Measurements from ENCODE around the gene SMARCA5. TPM values are rescaled to one million over a fixed set of nuclear protein-coding genes. Genes with fewer than 3 reads are reported as not detected.

SMARCA5 gene
- total RNA-seq, 4 donors from 2014 or later, result 12.3 to 44.1 (median 29.8) TPM

- TF ChIP-seq POLR2AphosphoS5 (IDR thresholded peaks at IDR 0.05) (no peak), EP300 (IDR thresholded peaks at IDR 0.05; ENCODE audit: low read depth) (no peak), POLR2A (IDR thresholded peaks at IDR 0.05) (no peak), CTCF (IDR thresholded peaks at IDR 0.05) (no peak)
- WGBS, 2 donors (ENCODE audit: low coverage in 1 of 2), result 70 to 89% methylated on average over 6 to 17 of the region's 17 CpGs
- Histone ChIP-seq H3K4me3 (peak overlapping the region; percentile 11 to 63 (median 50)), H3K36me3 (no peaks in the 10 kb centered on the region), H3K4me1 (peaks cover 0 to 12% (median 5%) of the 10 kb centered on the region in 4 donors), H3K27ac (peak overlapping the region in 3 of 4 donors; percentile 41 to 69 (median 61)), H3K9me3 (no peaks in the 10 kb centered on the region), H3K27me3 (no peaks in the 10 kb centered on the region)
- no peak for DNase-seq
- in situ Hi-C loops (cut with MboI; ENCODE audit: low pct_ligation_motif_present in 1 of 4, low pct_unique_long_range_greater_than_20kb in 1 of 4, low sequenced_read_pairs in 3 of 4) (no loop called here), intact Hi-C loops (cut with DNase I; ENCODE audit: low total_unique reads) (no loop called here)
Measured at GRCh38 chr4:143559757-143560147, 46.2 kb downstream of the SMARCA5 start.

DNA sequence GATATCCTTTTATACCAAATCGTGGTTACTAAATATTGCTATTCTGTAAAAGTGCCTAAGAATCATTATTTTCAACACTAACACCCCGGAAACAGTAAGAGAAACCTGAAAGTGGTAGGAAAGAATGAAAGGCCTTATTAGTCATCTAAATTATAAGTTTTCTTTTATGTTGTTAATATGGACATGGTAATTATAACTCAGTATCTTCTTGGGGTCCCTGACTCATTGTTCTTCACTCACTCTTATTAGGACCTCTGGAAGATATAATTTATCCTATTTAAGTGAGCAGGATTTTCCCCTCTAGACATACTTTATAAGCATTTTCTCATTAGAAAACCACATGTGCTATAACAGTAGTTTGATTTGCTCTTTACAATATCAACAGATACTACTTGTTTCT is 51.0 kb downstream of the SMARCA5 start:
- H3K4me1 ChIP-seq, result peaks cover 0 to 4% (median 0%) of the 10 kb centered on the region in 4 donors
- no peak overlapping the region for H3K4me3 ChIP-seq
- in situ Hi-C loops (cut with MboI; ENCODE audit: low pct_ligation_motif_present in 1 of 4, low pct_unique_long_range_greater_than_20kb in 1 of 4, low sequenced_read_pairs in 3 of 4), result no loop called here
- no peak overlapping the region for H3K27ac ChIP-seq
- TF ChIP-seq CTCF (IDR thresholded peaks at IDR 0.05) (no peak), EP300 (IDR thresholded peaks at IDR 0.05; ENCODE audit: low read depth) (no peak)
- DNase-seq, result no peak
- H3K27me3 ChIP-seq, result no peaks in the 10 kb centered on the region
- H3K36me3 ChIP-seq, result no peaks in the 10 kb centered on the region
- intact Hi-C loops (cut with DNase I; ENCODE audit: low total_unique reads), result no loop called here
- WGBS, 2 donors (ENCODE audit: low coverage in 1 of 2), result 65 to 89% methylated on average over 2 of the region's 2 CpGs
- no peaks in the 10 kb centered on the region for H3K9me3 ChIP-seq

- Histone ChIP-seq H3K4me3 (no peak overlapping the region), H3K4me1 (no peaks in the 10 kb centered on the region), H3K27ac (no peak overlapping the region), H3K36me3 (no peaks in the 10 kb centered on the region), H3K9me3 (no peaks in the 10 kb centered on the region), H3K27me3 (no peaks in the 10 kb centered on the region)
- TF ChIP-seq POLR2AphosphoS5 (IDR thresholded peaks at IDR 0.05) (no peak), EP300 (IDR thresholded peaks at IDR 0.05; ENCODE audit: low read depth) (no peak), CTCF (IDR thresholded peaks at IDR 0.05) (no peak), POLR2A (IDR thresholded peaks at IDR 0.05) (no peak)
- DNase-seq, result no peak
- in situ Hi-C loops (cut with MboI; ENCODE audit: low pct_ligation_motif_present in 1 of 4, low pct_unique_long_range_greater_than_20kb in 1 of 4, low sequenced_read_pairs in 3 of 4) (no loop called here), intact Hi-C loops (cut with DNase I; ENCODE audit: low total_unique reads) (no loop called here)
Measured at GRCh38 chr4:143575331-143575730, 61.8 kb downstream of the SMARCA5 start.

GRCh38 chr4:143581331-143581946 is 67.9 kb downstream of the SMARCA5 start:
- TF ChIP-seq EP300 (IDR thresholded peaks at IDR 0.05; ENCODE audit: low read depth) (no peak), POLR2A (IDR thresholded peaks at IDR 0.05) (no peak), POLR2AphosphoS5 (IDR thresholded peaks at IDR 0.05) (no peak), CTCF (IDR thresholded peaks at IDR 0.05) (no peak)
- Histone ChIP-seq H3K36me3 (no peaks in the 10 kb centered on the region), H3K27me3 (no peaks in the 10 kb centered on the region), H3K9me3 (peaks cover 2 to 6% of the 10 kb centered on the region in 2 donors), H3K4me1 (no peaks in the 10 kb centered on the region), H3K4me3 (no peak overlapping the region), H3K27ac (no peak overlapping the region)
- 63% methylated on average over 1 of the region's 3 CpGs; no CpG with 5 or more reads in 1 of the 2 donors for WGBS, 2 donors (ENCODE audit: low coverage in 1 of 2)
- DNase-seq, result no peak
- in situ Hi-C loops (cut with MboI; ENCODE audit: low pct_ligation_motif_present in 1 of 4, low pct_unique_long_range_greater_than_20kb in 1 of 4, low sequenced_read_pairs in 3 of 4) (no loop called here), intact Hi-C loops (cut with DNase I; ENCODE audit: low total_unique reads) (loop anchor here (5.0 kb wide), 1 partner anchor 941 kb away; no protein-coding TSS in a partner anchor)
